GM18502 (cell line): ENCODE results near the gene CHRM2.

ENCODE experiments used
- ATAC-seq: cut with Tn5 transposase; IDR thresholded peaks from one replicate; pipeline ENCODE4 v1.9.1; 2021; ENCODE audit warnings: mild to moderate bottlenecking; ENCODE audit not compliant: unreplicated experiment, poor library complexity

CHRM2 gene

GRCh38 chr7:136891850-136892249, 23.4 kb downstream of the CHRM2 start:
- no peak for ATAC-seq

DNA sequence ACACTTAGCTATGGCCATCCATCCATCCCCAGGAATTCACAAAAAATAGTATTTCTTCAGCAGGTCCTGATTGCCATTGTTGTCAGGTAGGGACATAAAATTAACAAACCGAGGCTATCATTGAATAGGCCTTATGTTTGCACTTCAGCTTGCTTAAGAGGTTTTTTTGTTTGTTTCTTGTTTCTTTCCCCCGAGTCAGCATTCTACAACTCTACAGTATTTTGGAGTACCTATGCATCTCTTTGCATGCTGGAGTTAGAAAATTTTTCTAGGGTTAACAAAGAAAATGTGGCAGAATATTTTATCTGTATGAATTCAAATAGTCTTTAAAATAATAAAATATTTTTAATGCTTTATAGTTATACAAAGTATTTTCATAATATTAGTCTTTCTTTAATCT, 26.3 kb downstream of the CHRM2 start:
- ATAC-seq = no peak

DNA sequence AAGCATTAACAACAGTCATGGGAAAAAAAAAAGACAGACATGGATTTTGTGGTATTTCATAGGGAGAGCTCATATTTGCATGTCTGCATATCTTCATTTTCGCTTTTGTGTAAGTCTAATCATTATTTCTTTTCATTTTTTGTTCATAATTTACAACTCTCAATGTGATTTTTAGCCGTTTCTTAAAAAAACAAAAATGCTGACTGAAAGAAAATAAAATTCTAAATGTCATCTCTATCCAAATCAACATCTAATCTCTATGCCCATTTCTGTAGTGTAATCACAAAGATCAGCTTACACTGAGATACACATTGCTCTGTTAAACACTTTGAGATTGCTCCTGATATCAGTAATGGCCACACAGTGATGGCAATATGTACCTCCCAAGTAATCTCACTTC, 29.2 kb downstream of the CHRM2 start:
- no peak for ATAC-seq

DNA sequence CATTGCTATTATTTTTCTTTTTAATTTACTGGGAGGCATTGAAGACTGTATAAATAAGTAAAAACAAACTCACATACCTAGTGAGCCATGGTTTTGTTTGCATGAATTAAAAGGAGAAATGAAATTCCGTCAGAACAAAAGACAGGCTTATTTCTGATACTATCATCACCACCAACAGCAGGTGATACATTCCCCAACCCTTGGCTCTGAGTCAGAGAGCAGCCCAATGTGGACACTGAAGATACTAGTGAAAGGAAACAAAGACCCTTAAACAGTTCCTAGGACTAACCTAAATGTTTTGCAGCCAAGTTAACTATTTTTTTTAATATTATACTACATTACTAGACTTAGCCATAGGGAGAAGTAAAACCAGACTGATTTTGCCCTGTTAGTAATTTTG, 31.6 kb downstream of the CHRM2 start:
- ATAC-seq = no peak

DNA sequence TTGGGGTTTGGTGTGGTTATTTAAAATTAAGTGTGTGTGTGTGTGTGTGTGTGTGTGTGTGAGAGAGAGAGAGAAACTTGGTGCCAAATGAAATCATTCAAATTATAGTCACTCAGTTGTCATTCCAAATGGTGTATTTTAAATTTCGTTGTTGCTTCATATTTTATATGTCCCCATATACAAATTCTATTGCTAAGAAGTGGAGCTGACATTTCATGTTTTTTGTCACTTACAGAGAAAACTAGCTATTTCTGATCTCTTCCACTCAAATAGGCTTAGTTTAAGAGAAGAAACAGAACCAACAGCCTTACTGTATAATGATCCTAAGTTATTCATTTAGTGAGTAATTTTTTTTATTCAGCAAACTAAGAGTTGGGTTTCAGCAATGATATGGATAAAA, 42.3 kb downstream of the CHRM2 start:
- no peak for ATAC-seq

DNA sequence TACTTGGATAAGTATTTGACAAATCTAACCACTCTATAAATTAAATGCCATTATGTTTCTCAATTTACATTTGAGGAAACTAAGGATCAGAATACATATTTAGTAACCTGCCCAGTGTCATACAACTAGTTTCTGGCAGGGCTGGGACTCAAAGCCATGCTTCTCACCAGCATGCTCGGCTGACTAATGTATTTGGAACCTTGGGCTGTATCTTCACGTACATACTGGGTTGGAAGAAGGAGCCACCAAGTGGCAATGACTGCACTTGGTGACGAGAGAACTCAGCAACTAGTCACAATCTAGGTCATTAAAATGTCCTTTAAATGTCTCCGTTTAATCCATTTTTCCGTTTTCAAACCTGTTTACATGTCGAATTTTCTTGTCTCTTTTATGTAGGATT, 42.9 kb downstream of the CHRM2 start:
- ATAC-seq = no peak

DNA sequence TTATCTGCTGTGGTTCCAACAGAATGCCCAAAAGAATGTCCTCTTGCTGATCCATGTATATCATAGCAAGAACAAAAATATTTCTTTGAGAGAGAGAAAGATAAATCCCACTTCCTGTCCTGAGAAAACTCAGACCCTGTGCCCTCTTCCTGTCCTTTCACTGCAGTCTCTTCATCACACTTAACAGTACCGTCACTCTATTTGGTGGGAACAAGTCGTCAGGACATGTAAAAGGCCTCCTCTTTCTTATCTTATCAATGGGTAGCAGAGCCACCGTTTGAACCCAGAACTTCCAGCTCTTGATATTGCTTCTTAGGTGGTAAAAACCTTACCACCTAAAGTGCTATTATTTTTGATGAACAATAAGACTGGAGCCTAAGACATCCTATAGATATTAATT, 43.9 kb downstream of the CHRM2 start:
- ATAC-seq = no peak

DNA sequence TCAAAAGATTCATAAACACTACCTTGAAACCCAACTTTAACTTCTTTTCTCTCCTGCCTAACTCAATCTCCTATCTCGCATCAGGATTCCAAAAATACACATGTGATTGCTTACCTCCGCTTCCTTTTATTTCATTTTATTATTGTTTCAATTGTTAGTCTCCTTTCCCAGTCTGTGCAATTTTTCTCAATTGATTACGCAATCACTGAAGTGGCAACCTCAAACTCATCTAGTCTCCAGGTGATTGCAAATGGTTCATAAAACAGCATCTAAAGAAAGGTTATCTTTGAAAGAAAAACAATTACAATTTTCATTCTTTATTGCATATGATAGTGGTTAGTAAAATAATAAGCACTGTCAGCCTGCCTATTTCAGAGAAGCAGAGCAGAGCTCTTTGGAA, 45.6 kb downstream of the CHRM2 start:
- no peak for ATAC-seq

GRCh38 chr7:136919820-136920219, 51.4 kb downstream of the CHRM2 start:
- ATAC-seq = no peak

DNA sequence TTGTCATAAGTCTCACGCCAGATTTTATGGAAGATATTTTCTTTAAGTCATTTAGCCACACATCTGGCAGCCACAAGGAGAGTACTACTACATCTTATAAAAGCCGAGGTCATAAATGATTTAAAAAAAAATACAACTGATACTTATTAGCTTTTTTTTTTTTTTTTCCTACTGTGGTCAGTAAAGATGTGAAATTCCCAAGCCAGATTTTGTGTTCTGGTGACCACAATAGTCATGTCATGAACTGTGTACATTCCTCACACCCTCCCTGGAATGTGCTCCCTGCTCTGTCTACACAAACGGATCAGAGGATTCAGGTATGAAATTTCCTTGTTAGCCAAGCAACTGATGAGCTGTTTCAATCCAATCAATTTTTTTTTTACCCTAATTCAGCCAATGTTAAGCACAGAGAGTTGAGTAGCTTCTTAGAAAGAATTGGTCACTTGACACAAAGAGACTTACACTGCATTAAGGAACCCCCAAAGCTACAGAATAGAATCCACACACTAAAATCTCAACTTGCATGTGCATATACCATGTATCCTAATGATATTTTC, 54.7 kb downstream of the CHRM2 start:
- no peak for ATAC-seq

GRCh38 chr7:136925044-136925443, 56.6 kb downstream of the CHRM2 start:
- no peak for ATAC-seq

DNA sequence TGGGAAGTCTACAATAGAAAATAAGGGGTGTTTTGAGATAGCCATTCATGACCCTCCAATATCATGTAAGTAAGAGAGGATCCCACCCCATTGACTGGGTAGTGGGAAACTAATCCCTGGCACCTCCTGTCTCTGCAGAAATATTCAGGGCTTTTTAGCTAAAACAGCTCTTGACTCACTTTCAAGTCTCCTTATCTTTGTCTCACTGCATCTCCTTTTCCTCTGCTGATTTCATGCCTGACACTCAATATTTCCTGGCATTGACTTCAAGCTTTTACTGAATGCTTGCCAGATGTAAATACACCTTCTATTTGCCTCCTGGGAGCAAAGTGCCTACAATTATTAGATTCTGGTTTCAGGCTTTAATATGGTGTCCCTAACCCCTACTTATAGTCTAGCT, 57.1 kb downstream of the CHRM2 start:
- no peak for ATAC-seq

GRCh38 chr7:136931169-136931867, 62.9 kb downstream of the CHRM2 start:
- no peak for ATAC-seq

GRCh38 chr7:136937436-136937835, 69.0 kb downstream of the CHRM2 start:
- ATAC-seq = no peak

DNA sequence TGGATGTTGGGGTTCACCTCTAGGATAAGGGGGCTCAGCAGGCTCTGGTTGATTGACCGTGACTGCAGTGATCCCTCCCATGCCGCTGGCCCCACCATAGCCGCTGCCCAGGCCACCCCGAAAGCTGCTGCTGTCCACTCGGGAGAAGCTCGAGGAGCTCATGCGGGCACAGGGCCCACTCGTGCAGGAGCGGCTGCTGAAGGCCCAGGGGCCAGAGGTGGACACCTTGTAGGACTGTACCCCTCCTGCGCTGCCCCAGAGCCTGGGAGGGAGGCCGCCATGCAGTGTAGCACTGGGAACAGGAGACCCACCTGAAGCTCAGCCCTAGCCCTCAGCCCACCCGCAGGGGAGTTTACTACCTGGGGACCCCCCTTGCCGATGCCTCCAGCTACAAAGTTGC, 70.0 kb downstream of the CHRM2 start:
- ATAC-seq = no peak

DNA sequence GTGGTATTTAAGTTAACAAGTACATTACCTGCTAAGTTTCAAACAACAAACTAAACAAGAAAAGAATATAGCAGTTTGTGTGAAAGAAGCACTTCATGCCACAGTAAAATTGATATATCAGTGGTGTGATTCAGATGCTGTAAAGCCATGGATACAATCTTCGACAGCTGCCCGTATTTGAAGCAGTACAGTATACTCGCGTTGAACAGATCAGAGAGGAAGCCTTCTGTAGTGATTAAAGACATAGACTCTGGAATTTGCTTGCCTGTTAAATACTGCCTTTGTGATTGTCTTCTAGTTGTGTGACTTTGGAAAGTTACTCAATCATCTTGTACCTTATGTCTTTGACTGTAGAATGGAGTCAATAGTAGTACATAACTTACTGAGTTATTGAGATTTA, 71.7 kb downstream of the CHRM2 start:
- ATAC-seq = no peak

- no peak for ATAC-seq
Measured at GRCh38 chr7:136940917-136941316, 72.5 kb downstream of the CHRM2 start.

DNA sequence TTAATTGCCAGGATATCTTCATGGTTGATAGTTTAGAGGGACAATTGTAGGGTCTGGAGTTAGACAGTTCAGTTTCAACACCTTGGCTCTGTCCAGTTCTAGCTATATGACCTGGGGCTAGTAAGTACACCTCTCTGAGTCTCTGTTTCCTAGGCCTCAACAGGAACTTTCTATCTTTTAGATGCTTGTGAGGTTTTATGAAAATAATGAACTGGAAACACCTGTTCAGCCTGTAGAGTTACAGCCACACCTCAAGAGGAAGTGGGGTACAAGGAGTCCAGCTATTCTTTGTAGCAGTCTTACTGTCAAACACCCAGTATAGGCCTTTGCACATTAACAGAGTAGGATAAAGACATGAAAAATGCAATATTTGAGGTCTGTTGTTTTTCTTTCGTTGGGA, 73.4 kb downstream of the CHRM2 start:
- ATAC-seq = no peak

- no peak for ATAC-seq
Measured at GRCh38 chr7:136942401-136942800, 73.9 kb downstream of the CHRM2 start.

- no peak for ATAC-seq
Measured at GRCh38 chr7:136942994-136943393, 74.5 kb downstream of the CHRM2 start.

DNA sequence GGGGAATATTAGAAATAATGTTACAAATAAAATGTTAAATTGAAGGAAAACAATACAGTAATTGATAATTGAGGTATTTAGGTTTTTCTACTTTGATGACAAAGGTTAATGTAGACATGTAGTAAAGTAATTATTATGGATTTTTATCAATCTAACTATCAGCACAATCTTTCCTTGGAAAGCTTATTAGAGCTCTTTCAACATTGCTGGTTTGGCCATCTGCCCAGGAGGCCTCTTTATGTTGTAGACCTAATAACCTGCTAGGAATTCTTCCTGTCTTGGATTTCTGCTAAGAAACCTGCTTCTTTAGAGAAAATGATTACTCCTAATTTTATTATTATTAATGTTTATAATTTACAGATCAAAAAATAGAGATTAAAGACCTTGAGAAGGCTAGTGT, 78.9 kb downstream of the CHRM2 start:
- ATAC-seq = no peak

- no peak for ATAC-seq
Measured at GRCh38 chr7:136950331-136950730, 81.9 kb downstream of the CHRM2 start.
